Renal pelvis (tissue), 4 donors: Measurements from ENCODE around the gene HS3ST6. TPM values are rescaled to one million over a fixed set of nuclear protein-coding genes. Genes with fewer than 3 reads are reported as not detected.
A peak's percentile ranks its signal among the peaks of the same experiment; 100 is the strongest.
"Not testable (repeated sequence)": the region's sequence is repeated elsewhere in the genome, so short reads cannot be mapped to it uniquely, and the experiment has no call there.

Experiments used
- DNase-seq: peaks from one replicate; pipeline ENCODE4 v3.0.0-alpha.2; 2013
- polyA plus RNA-seq, 3 donors: library from polyadenylated mRNA; unstranded; fragments of 120-200 nt; gene quantifications; one replicate each; pipeline ENCODE4 v1.2.1, GENCODE V29; 2013; ENCODE audit not compliant: insufficient read length in 3 of 3

The HS3ST6 gene
- polyA plus RNA-seq, 3 donors: 0.13 to 0.41 (median 0.37) TPM

GRCh38 chr16:1949507-1949906 is 31.3 kb upstream of the HS3ST6 start:
- no peak for DNase-seq

GRCh38 chr16:1947369-1947670 is 29.1 kb upstream of the HS3ST6 start:
- DNase-seq: no peak

- DNase-seq: no peak
Measured at GRCh38 chr16:1946495-1947368, 28.5 kb upstream of the HS3ST6 start.

GRCh38 chr16:1945559-1946391 is 27.6 kb upstream of the HS3ST6 start:
- no peak for DNase-seq

- no peak for DNase-seq
Measured at GRCh38 chr16:1944612-1945199, 26.5 kb upstream of the HS3ST6 start.

GRCh38 chr16:1942810-1943726 is 24.9 kb upstream of the HS3ST6 start, which contains the start of gene MSRB1:
Gene MSRB1, minus strand, starts transcription at chr16:1943199. Its CDS starts 43 bp downstream, at chr16:1943156.
- peak; percentile 100 for DNase-seq

GRCh38 chr16:1942047-1942809 is 24.0 kb upstream of the HS3ST6 start:
- DNase-seq: no peak

- DNase-seq: no peak
Measured at GRCh38 chr16:1941162-1942046, 23.2 kb upstream of the HS3ST6 start.

- DNase-seq: no peak
Measured at GRCh38 chr16:1940273-1941161, 22.3 kb upstream of the HS3ST6 start.

- DNase-seq: not testable (repeated sequence)
Measured at GRCh38 chr16:1939833-1940232, 21.6 kb upstream of the HS3ST6 start.

GRCh38 chr16:1938910-1939309 is 20.7 kb upstream of the HS3ST6 start:
- no peak for DNase-seq

GRCh38 chr16:1938316-1938715 is 20.1 kb upstream of the HS3ST6 start:
- DNase-seq: no peak

- no peak for DNase-seq
Measured at GRCh38 chr16:1936945-1937479, 18.8 kb upstream of the HS3ST6 start.

GRCh38 chr16:1933097-1933661 is 15.0 kb upstream of the HS3ST6 start:
- DNase-seq: no peak

GRCh38 chr16:1932050-1933028 is 14.1 kb upstream of the HS3ST6 start:
- DNase-seq: no peak

GRCh38 chr16:1930338-1930720 is 12.1 kb upstream of the HS3ST6 start:
- no peak for DNase-seq
